Activated CD8-positive, alpha-beta memory T cell treated with anti-CD3 and anti-CD28 coated beads for 36 hours (primary cell): ENCODE data around the gene DAPK2. TPM values are rescaled to one million over a fixed set of nuclear protein-coding genes. Genes with fewer than 3 reads are reported as not detected.

Source experiments
- CTCF ChIA-PET: fragments of 350-600 bp; sonication (Branson Sonifier 250); formaldehyde crosslinking; loops from one replicate; lab custom pipeline; 2021; ENCODE audit warnings: antibody characterized with exemption; lab: Charles Lee
- POLR2A ChIA-PET: fragments of 350-600 bp; sonication (Branson Sonifier 250); formaldehyde crosslinking; loops from one replicate; lab custom pipeline; 2021; ENCODE audit warnings: antibody characterized with exemption; lab: Charles Lee
- total RNA-seq, 2 experiments: library from RNA; stranded (reverse); gene quantifications; one replicate each; pipeline ENCODE4 v1.2.3, GENCODE V29; 2021

Gene DAPK2
- total RNA-seq, 2 experiments from 2014 or later, result 2.6 to 3.3 TPM

- POLR2A ChIA-PET, result no interaction called here
- CTCF ChIA-PET, result interaction anchor here (2.8 kb wide), 1 partner anchor 12 kb away, joined by 10 read pairs; the partner anchor contains the start of gene DAPK2
Measured at GRCh38 chr15:64034519-64034918, 11.8 kb downstream of the DAPK2 start.

DNA sequence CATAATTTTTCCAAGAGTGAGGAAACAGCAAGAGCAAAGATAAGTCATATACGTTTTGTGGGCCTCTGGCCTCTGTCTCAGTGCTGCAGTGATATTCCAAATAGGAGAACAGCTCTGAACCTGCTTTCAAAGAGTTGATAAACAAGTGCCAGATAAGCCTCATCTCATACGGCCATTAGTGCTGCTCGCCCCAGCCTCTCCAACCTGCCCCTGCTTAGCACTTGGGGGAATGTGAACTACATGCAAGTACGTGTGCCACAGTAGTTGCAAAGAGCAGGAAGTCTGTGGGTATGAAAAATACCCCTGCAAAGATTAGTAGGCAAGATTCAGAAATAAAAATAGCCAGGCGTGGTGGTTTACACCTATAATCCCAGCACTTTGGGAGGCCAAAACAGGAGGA, 14.0 kb downstream of the DAPK2 start:
- POLR2A ChIA-PET, result no interaction called here
- CTCF ChIA-PET, result no interaction called here

DNA sequence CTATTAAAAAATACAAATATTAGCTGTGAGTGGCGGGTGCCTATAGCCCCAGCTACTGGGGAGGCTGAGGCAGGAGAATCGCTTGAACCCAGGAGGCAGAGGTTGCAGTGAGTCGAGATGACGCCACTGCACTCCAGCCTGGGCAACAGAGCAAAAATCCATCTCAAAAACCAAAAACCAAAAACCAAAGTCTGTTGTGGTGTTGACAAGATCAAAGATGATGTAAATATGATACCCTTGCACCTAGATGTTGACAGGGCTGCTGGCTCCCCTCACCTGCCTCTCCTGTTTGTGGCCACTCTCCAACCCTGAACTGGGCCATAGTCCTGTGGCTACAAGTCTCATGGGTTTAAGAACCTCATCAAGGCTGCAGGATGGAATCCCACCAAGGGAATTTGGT, 16.2 kb downstream of the DAPK2 start:
- ChIA-PET CTCF (interaction anchor here (0.9 to 1.4 kb wide), 3 partner anchors 17 to 38 kb away, joined by 3 read pairs; no protein-coding TSS in a partner anchor), POLR2A (interaction anchor here (0.8 to 0.9 kb wide), 2 partner anchors 20 to 60 kb away, joined by 4 to 5 read pairs; no protein-coding TSS in a partner anchor)

GRCh38 chr15:64029633-64030032, 16.7 kb downstream of the DAPK2 start:
- ChIA-PET CTCF (interaction anchor here (0.7 to 1.4 kb wide), 5 partner anchors 10 to 86 kb away, joined by 3 to 7 read pairs (median 3); partner anchors contain the start of gene DAPK2), POLR2A (interaction anchor here (0.5 to 0.9 kb wide), 4 partner anchors 8 to 65 kb away, joined by 3 to 9 read pairs (median 4); no protein-coding TSS in a partner anchor)

GRCh38 chr15:64029110-64029509, 17.2 kb downstream of the DAPK2 start:
- CTCF ChIA-PET, result interaction anchor here (0.7 to 1.4 kb wide), 5 partner anchors 11 to 85 kb away, joined by 3 to 7 read pairs (median 3); partner anchors contain the start of gene DAPK2
- POLR2A ChIA-PET, result interaction anchor here (0.5 to 0.9 kb wide), 4 partner anchors 8 to 65 kb away, joined by 3 to 9 read pairs (median 4); no protein-coding TSS in a partner anchor

GRCh38 chr15:64026591-64026990, 19.7 kb downstream of the DAPK2 start:
- CTCF ChIA-PET, result interaction anchor here (1.0 kb wide), 1 partner anchor 9 kb away, joined by 3 read pairs; no protein-coding TSS in a partner anchor

GRCh38 chr15:64024172-64025050, 21.9 kb downstream of the DAPK2 start:
- CTCF ChIA-PET, result no interaction called here
- POLR2A ChIA-PET, result no interaction called here

More at GRCh38 chr15:64026591-64026990, 19.7 kb downstream of the DAPK2 start:
- POLR2A ChIA-PET, result no interaction called here

DNA sequence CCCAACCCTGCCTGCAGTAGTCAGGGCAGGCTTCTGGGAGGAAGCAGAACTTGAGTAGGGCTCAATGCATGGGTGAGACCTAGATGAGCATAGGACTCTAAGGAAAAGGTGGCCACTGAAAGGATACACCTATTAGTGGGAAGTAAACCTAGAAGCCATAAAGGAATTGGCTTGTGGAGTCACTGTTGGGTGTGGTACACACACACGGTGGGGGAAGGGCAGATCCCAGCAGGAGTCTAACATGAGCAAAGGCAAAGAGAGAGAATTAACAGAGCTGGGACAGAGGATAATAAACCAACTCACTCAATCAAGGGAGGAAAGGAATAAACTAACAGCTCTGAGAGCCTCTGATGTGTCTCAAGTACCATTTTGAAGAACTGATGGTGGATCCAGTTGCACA, 23.1 kb downstream of the DAPK2 start:
- POLR2A ChIA-PET, result no interaction called here
- CTCF ChIA-PET, result interaction anchor here (0.6 to 1.7 kb wide), 2 partner anchors 23 to 450 kb away, joined by 3 read pairs; partner anchors contain the start of gene DAPK2

- POLR2A ChIA-PET, result no interaction called here
Measured at GRCh38 chr15:64022571-64022970, 23.7 kb downstream of the DAPK2 start.

DNA sequence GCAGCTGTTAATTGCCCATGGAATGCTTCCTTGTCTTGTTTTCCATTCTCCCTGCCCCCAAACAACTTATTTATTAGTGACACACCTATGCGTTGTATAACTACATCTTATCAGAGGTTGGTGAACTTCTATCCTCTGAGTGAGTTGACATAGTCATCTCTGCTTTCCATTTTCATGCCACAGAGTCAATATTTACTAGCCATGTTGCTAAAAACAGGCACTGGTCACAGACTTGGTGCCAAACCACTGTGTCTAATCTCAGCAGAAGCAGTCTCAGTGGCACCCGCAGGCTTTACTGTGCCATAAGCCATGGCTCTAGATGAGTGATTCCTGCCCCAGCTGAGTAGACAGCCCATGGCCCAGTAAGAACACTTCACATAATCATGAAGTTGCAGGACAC, 26.5 kb downstream of the DAPK2 start:
- POLR2A ChIA-PET, result no interaction called here
- CTCF ChIA-PET, result no interaction called here

More at GRCh38 chr15:64022571-64022970, 23.7 kb downstream of the DAPK2 start:
- CTCF ChIA-PET, result interaction anchor here (1.7 kb wide), 1 partner anchor 24 kb away, joined by 3 read pairs; the partner anchor contains the start of gene DAPK2

DNA sequence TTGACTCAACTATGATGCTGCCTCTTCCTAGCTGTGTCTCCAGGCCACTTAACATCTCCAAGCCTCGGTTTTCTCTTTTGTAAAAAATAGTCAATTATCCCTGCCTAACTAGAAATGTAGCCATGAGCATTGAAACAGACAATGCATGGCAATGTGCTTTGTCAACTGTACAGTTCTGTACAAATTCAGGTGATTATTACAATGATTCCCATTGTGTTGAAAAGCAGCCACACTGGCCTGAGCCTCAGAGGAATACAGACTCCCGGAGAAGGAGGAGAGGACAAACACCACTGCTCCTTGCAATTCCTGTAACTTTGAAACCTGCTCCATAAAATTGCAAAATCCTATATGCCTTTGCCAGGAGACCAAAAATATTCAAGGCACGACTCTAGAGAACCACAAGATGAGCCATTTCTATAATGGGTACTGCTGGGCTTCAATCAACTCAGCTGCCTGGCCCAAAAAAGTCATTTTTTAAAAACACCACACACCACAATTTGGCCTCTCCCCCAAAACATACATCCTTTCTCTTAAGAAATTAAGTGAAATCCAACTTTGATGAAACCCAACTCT, 28.6 kb downstream of the DAPK2 start:
- ChIA-PET CTCF (interaction anchor here (1.2 kb wide), 1 partner anchor 9 kb away, joined by 3 read pairs; no protein-coding TSS in a partner anchor), POLR2A (no interaction called here)

- CTCF ChIA-PET, result interaction anchor here (1.2 kb wide), 1 partner anchor 10 kb away, joined by 3 read pairs; no protein-coding TSS in a partner anchor
Measured at GRCh38 chr15:64017082-64017588, 29.1 kb downstream of the DAPK2 start.

GRCh38 chr15:64016257-64016656, 30.0 kb downstream of the DAPK2 start:
- ChIA-PET CTCF (no interaction called here), POLR2A (no interaction called here)

More at GRCh38 chr15:64017082-64017588, 29.1 kb downstream of the DAPK2 start:
- POLR2A ChIA-PET, result no interaction called here

DNA sequence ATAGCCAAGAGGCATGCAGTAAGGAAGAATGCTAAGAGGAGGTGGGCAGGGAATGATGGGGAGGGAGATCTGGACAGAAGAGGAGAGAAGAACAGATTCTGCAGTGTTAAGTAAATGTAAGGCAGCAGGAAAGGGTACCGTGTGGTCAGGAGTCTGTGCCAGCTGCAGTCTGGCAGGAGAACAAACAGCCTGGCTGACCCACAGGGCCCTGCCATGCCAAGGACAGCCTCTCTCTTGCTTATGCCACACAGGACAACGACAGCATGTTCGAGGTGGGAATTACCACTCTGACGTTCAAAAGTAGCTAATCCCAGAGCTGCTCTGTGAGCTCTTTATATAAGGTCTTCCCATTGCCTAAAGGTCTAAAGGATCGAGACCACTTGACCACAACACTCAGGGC, 31.3 kb downstream of the DAPK2 start:
- POLR2A ChIA-PET, result no interaction called here
- CTCF ChIA-PET, result no interaction called here

GRCh38 chr15:64013179-64014062, 32.9 kb downstream of the DAPK2 start:
- CTCF ChIA-PET, result interaction anchor here (1.1 to 1.3 kb wide), 2 partner anchors 18 to 68 kb away, joined by 4 to 5 read pairs; no protein-coding TSS in a partner anchor
- POLR2A ChIA-PET, result no interaction called here

DNA sequence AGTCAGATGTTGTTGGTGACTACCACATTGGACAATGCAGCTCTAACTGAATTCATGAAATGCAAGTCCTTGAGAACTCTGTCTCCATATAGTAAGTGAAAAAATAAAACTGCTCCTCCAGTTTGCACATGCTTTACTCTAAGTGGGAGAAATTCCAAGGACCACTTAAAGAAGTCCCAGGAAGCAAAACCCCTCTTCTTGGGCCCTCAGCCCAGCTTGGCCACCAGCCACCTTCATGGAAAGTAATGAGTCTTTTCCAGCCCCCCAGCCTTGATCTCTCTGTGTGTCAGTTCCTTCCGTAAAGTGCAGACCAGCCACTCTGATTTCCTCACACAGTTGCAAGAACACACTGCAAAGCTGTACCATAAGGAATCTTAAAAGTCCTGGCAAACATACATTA, 34.5 kb downstream of the DAPK2 start:
- POLR2A ChIA-PET, result no interaction called here
- CTCF ChIA-PET, result interaction anchor here (0.8 to 1.6 kb wide), 4 partner anchors 34 to 405 kb away, joined by 3 to 7 read pairs (median 6); partner anchors contain the start of gene DAPK2

- ChIA-PET POLR2A (interaction anchor here (0.9 to 2.8 kb wide), 3 partner anchors 19 to 40 kb away, joined by 5 to 16 read pairs (median 5); partner anchors contain the start of gene DAPK2), CTCF (interaction anchor here (1.1 to 2.3 kb wide), 6 partner anchors 19 to 258 kb away, joined by 3 to 13 read pairs (median 6); partner anchors contain the start of gene DAPK2)
Measured at GRCh38 chr15:64010719-64011118, 35.6 kb downstream of the DAPK2 start.
